SK-N-SH (cell line): ENCODE data around the gene CGN.

Experiments used
- CHD2 ChIP-seq: fragments of 150-350 bp; IDR thresholded peaks from 2 replicates; pipeline ENCODE4 v1.6.1; 2018; ENCODE audit warnings: low read length; ENCODE audit not compliant: partially characterized antibody
- EP300 ChIP-seq, 2 experiments: IDR thresholded peaks; 2 replicates each; pipeline versions ENCODE4 v1.4.0 to v1.6.1; 2012; ENCODE audit warnings: borderline replicate concordance in 1 of 2, low read depth in 1 of 2, low read length in 1 of 2
- EZH2phosphoT487 ChIP-seq: fragments of 200-600 bp; sonication (generic); IDR thresholded peaks from 2 replicates; pipeline ENCODE4 v1.6.1; 2017; ENCODE audit warnings: low read depth, mixed run types, mild to moderate bottlenecking, antibody characterized with exemption, moderate library complexity, borderline replicate concordance
- FOSL2 ChIP-seq: IDR thresholded peaks from 2 replicates; pipeline ENCODE4 v1.4.0; 2012; ENCODE audit warnings: low read depth, mild to moderate bottlenecking, moderate library complexity, borderline replicate concordance
- GABPA ChIP-seq: IDR thresholded peaks from 2 replicates; pipeline ENCODE4 v1.4.0; 2012; ENCODE audit warnings: low read depth, mild to moderate bottlenecking
- MAX ChIP-seq: IDR thresholded peaks from 2 replicates; pipeline ENCODE4 v1.4.0; 2012; ENCODE audit warnings: low read depth
- POLR2AphosphoS5 ChIP-seq: IDR thresholded peaks from 2 replicates; pipeline ENCODE4 v1.6.1; 2012; ENCODE audit warnings: low read depth, low read length
- REST ChIP-seq: IDR thresholded peaks from 2 replicates; pipeline ENCODE4 v1.6.1; 2012; ENCODE audit warnings: mild to moderate bottlenecking, low read depth, low read length, moderate library complexity
- TAF1 ChIP-seq: IDR thresholded peaks from 2 replicates; pipeline ENCODE4 v1.6.1; 2012; ENCODE audit warnings: low read depth, mild to moderate bottlenecking, low read length, moderate library complexity, borderline replicate concordance
- TEAD4 ChIP-seq: IDR thresholded peaks from 2 replicates; pipeline ENCODE4 v1.4.0; 2012; ENCODE audit warnings: mild to moderate bottlenecking, borderline replicate concordance; ENCODE audit not compliant: insufficient read depth
- YY1 ChIP-seq: IDR thresholded peaks from 2 replicates; pipeline ENCODE4 v1.4.0; 2012; ENCODE audit warnings: low read depth, mild to moderate bottlenecking
- TF ChIP-seq, protein P1 (sequence below): fragments of 200-600 bp; sonication (generic); IDR thresholded peaks from 2 replicates; pipeline ENCODE4 v1.6.1; 2017; ENCODE audit warnings: antibody characterized with exemption, mild to moderate bottlenecking, moderate library complexity
- TF ChIP-seq, protein P2 (sequence below): fragments of 150-350 bp; IDR thresholded peaks from 2 replicates; pipeline ENCODE4 v1.6.1; 2017; ENCODE audit warnings: antibody characterized with exemption, low read length, low read depth, borderline replicate concordance
- TF ChIP-seq, protein P3 (sequence below): IDR thresholded peaks from 2 replicates; pipeline ENCODE4 v1.4.0; 2012; ENCODE audit warnings: low read depth, borderline replicate concordance

GRCh38 chr1:151547900-151548230, 36.7 kb downstream of the CGN start:
- TF ChIP-seq, protein P1, sequence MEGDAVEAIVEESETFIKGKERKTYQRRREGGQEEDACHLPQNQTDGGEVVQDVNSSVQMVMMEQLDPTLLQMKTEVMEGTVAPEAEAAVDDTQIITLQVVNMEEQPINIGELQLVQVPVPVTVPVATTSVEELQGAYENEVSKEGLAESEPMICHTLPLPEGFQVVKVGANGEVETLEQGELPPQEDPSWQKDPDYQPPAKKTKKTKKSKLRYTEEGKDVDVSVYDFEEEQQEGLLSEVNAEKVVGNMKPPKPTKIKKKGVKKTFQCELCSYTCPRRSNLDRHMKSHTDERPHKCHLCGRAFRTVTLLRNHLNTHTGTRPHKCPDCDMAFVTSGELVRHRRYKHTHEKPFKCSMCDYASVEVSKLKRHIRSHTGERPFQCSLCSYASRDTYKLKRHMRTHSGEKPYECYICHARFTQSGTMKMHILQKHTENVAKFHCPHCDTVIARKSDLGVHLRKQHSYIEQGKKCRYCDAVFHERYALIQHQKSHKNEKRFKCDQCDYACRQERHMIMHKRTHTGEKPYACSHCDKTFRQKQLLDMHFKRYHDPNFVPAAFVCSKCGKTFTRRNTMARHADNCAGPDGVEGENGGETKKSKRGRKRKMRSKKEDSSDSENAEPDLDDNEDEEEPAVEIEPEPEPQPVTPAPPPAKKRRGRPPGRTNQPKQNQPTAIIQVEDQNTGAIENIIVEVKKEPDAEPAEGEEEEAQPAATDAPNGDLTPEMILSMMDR: no peak
- TF ChIP-seq, protein P2, sequence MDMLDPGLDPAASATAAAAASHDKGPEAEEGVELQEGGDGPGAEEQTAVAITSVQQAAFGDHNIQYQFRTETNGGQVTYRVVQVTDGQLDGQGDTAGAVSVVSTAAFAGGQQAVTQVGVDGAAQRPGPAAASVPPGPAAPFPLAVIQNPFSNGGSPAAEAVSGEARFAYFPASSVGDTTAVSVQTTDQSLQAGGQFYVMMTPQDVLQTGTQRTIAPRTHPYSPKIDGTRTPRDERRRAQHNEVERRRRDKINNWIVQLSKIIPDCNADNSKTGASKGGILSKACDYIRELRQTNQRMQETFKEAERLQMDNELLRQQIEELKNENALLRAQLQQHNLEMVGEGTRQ: no peak
- TF ChIP-seq REST: no peak
- no peak for TF ChIP-seq GABPA
- no peak for TF ChIP-seq YY1
- no peak for TF ChIP-seq EP300 (IDR thresholded peaks at IDR 0.05; ENCODE audit: borderline replicate concordance in 1 of 2, low read depth in 1 of 2, low read length in 1 of 2)
- TF ChIP-seq CHD2: no peak
- no peak for TF ChIP-seq POLR2AphosphoS5
- TF ChIP-seq, protein P3, sequence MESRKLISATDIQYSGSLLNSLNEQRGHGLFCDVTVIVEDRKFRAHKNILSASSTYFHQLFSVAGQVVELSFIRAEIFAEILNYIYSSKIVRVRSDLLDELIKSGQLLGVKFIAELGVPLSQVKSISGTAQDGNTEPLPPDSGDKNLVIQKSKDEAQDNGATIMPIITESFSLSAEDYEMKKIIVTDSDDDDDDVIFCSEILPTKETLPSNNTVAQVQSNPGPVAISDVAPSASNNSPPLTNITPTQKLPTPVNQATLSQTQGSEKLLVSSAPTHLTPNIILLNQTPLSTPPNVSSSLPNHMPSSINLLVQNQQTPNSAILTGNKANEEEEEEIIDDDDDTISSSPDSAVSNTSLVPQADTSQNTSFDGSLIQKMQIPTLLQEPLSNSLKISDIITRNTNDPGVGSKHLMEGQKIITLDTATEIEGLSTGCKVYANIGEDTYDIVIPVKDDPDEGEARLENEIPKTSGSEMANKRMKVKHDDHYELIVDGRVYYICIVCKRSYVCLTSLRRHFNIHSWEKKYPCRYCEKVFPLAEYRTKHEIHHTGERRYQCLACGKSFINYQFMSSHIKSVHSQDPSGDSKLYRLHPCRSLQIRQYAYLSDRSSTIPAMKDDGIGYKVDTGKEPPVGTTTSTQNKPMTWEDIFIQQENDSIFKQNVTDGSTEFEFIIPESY: no peak
- no peak for TF ChIP-seq MAX
- no peak for TF ChIP-seq EZH2phosphoT487
- TF ChIP-seq TEAD4: no peak
- no peak for TF ChIP-seq FOSL2
- TF ChIP-seq TAF1: no peak
